GM12878 (cell line): ENCODE measurements around the gene CANX. TPM values are rescaled to one million over a fixed set of nuclear protein-coding genes. Genes with fewer than 3 reads are reported as not detected.

Experiments
- BACH1 ChIP-seq: fragments of 450-650 bp; IDR thresholded peaks from 2 replicates; pipeline ENCODE4 v1.6.1; 2017; ENCODE audit warnings: mild to moderate bottlenecking, borderline replicate concordance
- CTCF ChIP-seq, 3 experiments: IDR thresholded peaks in 2 of 3; conservative IDR thresholded peaks in 1 of 3; 2 replicates each; pipeline ENCODE4 v1.5.1; 2011; ENCODE audit warnings: low read depth in 3 of 3, low read length in 3 of 3, mild to moderate bottlenecking in 3 of 3, control low read depth in 2 of 3, moderate library complexity in 2 of 3, inconsistent platforms in 1 of 3, mixed read lengths in 1 of 3; ENCODE audit not compliant: control insufficient read depth in 2 of 3, insufficient read depth in 1 of 3; ENCODE audit errors: extremely low read depth in 1 of 3
- MTA3 ChIP-seq: IDR thresholded peaks from 2 replicates; pipeline ENCODE4 v1.6.1; 2012; ENCODE audit warnings: low read length, inconsistent platforms, borderline replicate concordance
- YBX1 ChIP-seq: fragments of 450-650 bp; IDR thresholded peaks from 2 replicates; pipeline ENCODE4 v1.6.1; 2016; ENCODE audit warnings: antibody characterized with exemption
- ZNF592 ChIP-seq: fragments of 450-650 bp; IDR thresholded peaks from 2 replicates; pipeline ENCODE4 v1.6.1; 2017; ENCODE audit warnings: mild to moderate bottlenecking, moderate library complexity
- polyA plus RNA-seq, 11 experiments: library from polyadenylated mRNA; depleted of rRNA in 4 of 11; unstranded in 6 of 11; stranded (reverse) in 5 of 11; fragments of >200 nt; fragmentation: Nextera tagmentation in 4 of 11; fragmentation: Illumina TruSeq in 1 of 11; extraction: Ambion mirVana in 4 of 11; extraction: Trizol in 1 of 11; gene quantifications; 1 replicate in 1 of 11; 2 replicates in 10 of 11; pipeline versions ENCODE4 v1.2.1 to v1.2.3, GENCODE V29; 2011 to 2016; ENCODE audit warnings: inconsistent platforms in 2 of 11, missing spikeins in 2 of 11, low read depth in 1 of 11
- total RNA-seq, 4 experiments: library from RNA; depleted of rRNA in 3 of 4; stranded (reverse); fragments of >200 nt in 3 of 4; fragmentation: Illumina TruSeq in 1 of 4; extraction: Trizol in 1 of 4; gene quantifications; 2 replicates each; pipeline versions ENCODE4 v1.2.1 to v1.2.3, GENCODE V29; 2013 to 2021

CANX gene
- total and polyA plus RNA-seq, 10 of the 15 experiments (the other 5 are each of a cell fraction or from before 2014, with no cell fraction given) = 78.2 to 602 (median 412) TPM

DNA sequence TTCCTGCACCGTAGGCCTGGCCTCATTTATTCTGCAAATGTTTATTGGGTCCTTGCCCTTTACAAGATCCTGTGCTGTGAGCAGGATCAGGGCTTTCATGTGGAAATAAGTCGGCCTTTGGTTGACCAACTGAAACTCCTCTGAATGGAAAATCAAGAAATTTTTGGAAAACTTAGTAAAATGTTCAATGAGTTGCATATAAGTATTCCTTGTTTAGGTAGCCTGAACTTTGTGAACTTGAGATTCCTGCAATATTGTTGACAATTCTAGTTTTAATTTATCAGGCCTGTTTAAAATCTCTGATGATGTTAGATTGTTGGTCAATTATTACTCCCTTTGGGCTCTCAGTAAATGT is 35.0 kb downstream of the CANX start (continued):
- TF ChIP-seq ZNF592 (no peak), BACH1 (no peak), CTCF (IDR thresholded peaks at IDR 0.05 in 2 of 3, conservative IDR thresholded peaks at IDR 0.05 in 1 of 3; ENCODE audit: control insufficient read depth in 2 of 3, extremely low read depth in 1 of 3, insufficient read depth in 1 of 3, low read depth in 3 of 3, low read length in 3 of 3) (no peak), YBX1 (no peak), MTA3 (no peak)
